ENCODE data around the gene SAMD7. TPM values are rescaled to one million over a fixed set of nuclear protein-coding genes. Genes with fewer than 3 reads are reported as not detected.

Gene SAMD7
- total and polyA plus RNA-seq, 4 donors = 0.09 TPM; not detected in 3

- 87% methylated on average over 9 of the region's 14 CpGs for WGBS (ENCODE audit: insufficient coverage)
- Histone ChIP-seq H3K27me3 (ENCODE audit: control insufficient read depth, insufficient read depth, low read length) (no peaks in the 10 kb centered on the region), H3K9me3 (ENCODE audit: control insufficient read depth, insufficient read depth, low read length) (no peaks in the 10 kb centered on the region), H3K4me3 (ENCODE audit: low read depth, low read length) (no peak overlapping the region), H3K27ac (ENCODE audit: low read depth, low read length) (no peak overlapping the region), H3K36me3 (ENCODE audit: control insufficient read depth, insufficient read depth, low read length) (no peaks in the 10 kb centered on the region), H3K4me1 (ENCODE audit: control insufficient read depth, insufficient read depth, low read length) (no peaks in the 10 kb centered on the region)
- DNase-seq (ENCODE audit: low read depth in 4 of 6, low spot score in 6 of 6) = no peak
Observed at GRCh38 chr3:169931747-169932520, 20.6 kb downstream of the SAMD7 start.

- no peak overlapping the region for H3K4me3 ChIP-seq (ENCODE audit: low read depth, low read length)
- H3K4me1 ChIP-seq (ENCODE audit: control insufficient read depth, insufficient read depth, low read length) = no peaks in the 10 kb centered on the region
- no CpG with 5 or more reads among the region's 1 CpG for WGBS (ENCODE audit: insufficient coverage)
- H3K27ac ChIP-seq (ENCODE audit: low read depth, low read length) = no peak overlapping the region
- no peaks in the 10 kb centered on the region for H3K27me3 ChIP-seq (ENCODE audit: control insufficient read depth, insufficient read depth, low read length)
- no peaks in the 10 kb centered on the region for H3K9me3 ChIP-seq (ENCODE audit: control insufficient read depth, insufficient read depth, low read length)
- no peaks in the 10 kb centered on the region for H3K36me3 ChIP-seq (ENCODE audit: control insufficient read depth, insufficient read depth, low read length)
- DNase-seq (ENCODE audit: low read depth in 4 of 6, low spot score in 6 of 6) = no peak
Observed at GRCh38 chr3:169939320-169939719, 27.9 kb downstream of the SAMD7 start.

GRCh38 chr3:169939751-169940150 is 28.4 kb downstream of the SAMD7 start:
- WGBS (ENCODE audit: insufficient coverage) = 28% methylated on average over 3 of the region's 5 CpGs

GRCh38 chr3:169940470-169941181 is 29.3 kb downstream of the SAMD7 start:
- WGBS (ENCODE audit: insufficient coverage) = 80% methylated on average over 1 of the region's 6 CpGs
- Histone ChIP-seq H3K9me3 (ENCODE audit: control insufficient read depth, insufficient read depth, low read length) (no peaks in the 10 kb centered on the region), H3K27me3 (ENCODE audit: control insufficient read depth, insufficient read depth, low read length) (no peaks in the 10 kb centered on the region), H3K27ac (ENCODE audit: low read depth, low read length) (no peak overlapping the region), H3K4me3 (ENCODE audit: low read depth, low read length) (no peak overlapping the region), H3K4me1 (ENCODE audit: control insufficient read depth, insufficient read depth, low read length) (no peaks in the 10 kb centered on the region), H3K36me3 (ENCODE audit: control insufficient read depth, insufficient read depth, low read length) (no peaks in the 10 kb centered on the region)
- DNase-seq (ENCODE audit: low read depth in 4 of 6, low spot score in 6 of 6) = no peak

More at GRCh38 chr3:169939751-169940150, 28.4 kb downstream of the SAMD7 start:
- no peaks in the 10 kb centered on the region for H3K4me1 ChIP-seq (ENCODE audit: control insufficient read depth, insufficient read depth, low read length)
- H3K27ac ChIP-seq (ENCODE audit: low read depth, low read length) = no peak overlapping the region
- no peak overlapping the region for H3K4me3 ChIP-seq (ENCODE audit: low read depth, low read length)
- H3K36me3 ChIP-seq (ENCODE audit: control insufficient read depth, insufficient read depth, low read length) = no peaks in the 10 kb centered on the region
- no peaks in the 10 kb centered on the region for H3K9me3 ChIP-seq (ENCODE audit: control insufficient read depth, insufficient read depth, low read length)
- DNase-seq (ENCODE audit: low read depth in 4 of 6, low spot score in 6 of 6) = peak in 1 of 6 donors; percentile 4
- H3K27me3 ChIP-seq (ENCODE audit: control insufficient read depth, insufficient read depth, low read length) = no peaks in the 10 kb centered on the region

GRCh38 chr3:169945313-169945712 is 33.9 kb downstream of the SAMD7 start:
- H3K4me3 ChIP-seq (ENCODE audit: low read depth, low read length) = no peak overlapping the region
- no peaks in the 10 kb centered on the region for H3K36me3 ChIP-seq (ENCODE audit: control insufficient read depth, insufficient read depth, low read length)
- no peak for DNase-seq (ENCODE audit: low read depth in 4 of 6, low spot score in 6 of 6)
- H3K27ac ChIP-seq (ENCODE audit: low read depth, low read length) = no peak overlapping the region
- H3K9me3 ChIP-seq (ENCODE audit: control insufficient read depth, insufficient read depth, low read length) = no peaks in the 10 kb centered on the region
- no peaks in the 10 kb centered on the region for H3K27me3 ChIP-seq (ENCODE audit: control insufficient read depth, insufficient read depth, low read length)
- WGBS (ENCODE audit: insufficient coverage) = 84% methylated on average over 5 of the region's 7 CpGs
- H3K4me1 ChIP-seq (ENCODE audit: control insufficient read depth, insufficient read depth, low read length) = no peaks in the 10 kb centered on the region

- Histone ChIP-seq H3K27ac (ENCODE audit: low read depth, low read length) (no peak overlapping the region), H3K4me3 (ENCODE audit: low read depth, low read length) (no peak overlapping the region), H3K36me3 (ENCODE audit: control insufficient read depth, insufficient read depth, low read length) (no peaks in the 10 kb centered on the region), H3K9me3 (ENCODE audit: control insufficient read depth, insufficient read depth, low read length) (no peaks in the 10 kb centered on the region), H3K4me1 (ENCODE audit: control insufficient read depth, insufficient read depth, low read length) (no peaks in the 10 kb centered on the region), H3K27me3 (ENCODE audit: control insufficient read depth, insufficient read depth, low read length) (no peaks in the 10 kb centered on the region)
- 100% methylated on average over 1 of the region's 3 CpGs for WGBS (ENCODE audit: insufficient coverage)
- no peak for DNase-seq (ENCODE audit: low read depth in 4 of 6, low spot score in 6 of 6)
Observed at GRCh38 chr3:169946336-169946735, 35.0 kb downstream of the SAMD7 start.

GRCh38 chr3:169948559-169949448 is 37.4 kb downstream of the SAMD7 start:
- Histone ChIP-seq H3K36me3 (ENCODE audit: control insufficient read depth, insufficient read depth, low read length) (no peaks in the 10 kb centered on the region), H3K9me3 (ENCODE audit: control insufficient read depth, insufficient read depth, low read length) (no peaks in the 10 kb centered on the region), H3K27me3 (ENCODE audit: control insufficient read depth, insufficient read depth, low read length) (no peaks in the 10 kb centered on the region), H3K4me3 (ENCODE audit: low read depth, low read length) (no peak overlapping the region), H3K27ac (ENCODE audit: low read depth, low read length) (no peak overlapping the region), H3K4me1 (ENCODE audit: control insufficient read depth, insufficient read depth, low read length) (no peaks in the 10 kb centered on the region)
- no peak for DNase-seq (ENCODE audit: low read depth in 4 of 6, low spot score in 6 of 6)
- no CpG with 5 or more reads among the region's 2 CpGs for WGBS (ENCODE audit: insufficient coverage)

- DNase-seq (ENCODE audit: low read depth in 4 of 6, low spot score in 6 of 6) = no peak
- Histone ChIP-seq H3K27me3 (ENCODE audit: control insufficient read depth, insufficient read depth, low read length) (no peaks in the 10 kb centered on the region), H3K4me3 (ENCODE audit: low read depth, low read length) (no peak overlapping the region), H3K9me3 (ENCODE audit: control insufficient read depth, insufficient read depth, low read length) (no peaks in the 10 kb centered on the region), H3K36me3 (ENCODE audit: control insufficient read depth, insufficient read depth, low read length) (no peaks in the 10 kb centered on the region), H3K4me1 (ENCODE audit: control insufficient read depth, insufficient read depth, low read length) (no peaks in the 10 kb centered on the region), H3K27ac (ENCODE audit: low read depth, low read length) (no peak overlapping the region)
- WGBS (ENCODE audit: insufficient coverage) = no CpG with 5 or more reads among the region's 1 CpG
Observed at GRCh38 chr3:169952045-169952444, 40.7 kb downstream of the SAMD7 start.

GRCh38 chr3:169953462-169954141 is 42.2 kb downstream of the SAMD7 start:
- H3K4me1 ChIP-seq (ENCODE audit: control insufficient read depth, insufficient read depth, low read length) = no peaks in the 10 kb centered on the region
- WGBS (ENCODE audit: insufficient coverage) = no CpG with 5 or more reads among the region's 3 CpGs
- no peaks in the 10 kb centered on the region for H3K27me3 ChIP-seq (ENCODE audit: control insufficient read depth, insufficient read depth, low read length)
- H3K36me3 ChIP-seq (ENCODE audit: control insufficient read depth, insufficient read depth, low read length) = no peaks in the 10 kb centered on the region
- no peak overlapping the region for H3K27ac ChIP-seq (ENCODE audit: low read depth, low read length)
- H3K4me3 ChIP-seq (ENCODE audit: low read depth, low read length) = no peak overlapping the region
- H3K9me3 ChIP-seq (ENCODE audit: control insufficient read depth, insufficient read depth, low read length) = no peaks in the 10 kb centered on the region
- no peak for DNase-seq (ENCODE audit: low read depth in 4 of 6, low spot score in 6 of 6)

All from spinal cord (tissue), 10 donors.